COLO668 (cell line): ENCODE measurements around the gene NUPR1.
"Not testable (repeated sequence)": the region's sequence is repeated elsewhere in the genome, so short reads cannot be mapped to it uniquely, and the experiment has no call there.

Experiments used
- DNase-seq: peaks from one replicate; lab custom pipeline; 2025; ENCODE audit not compliant: unreplicated experiment; lab: John Stamatoyannopoulos, UW

Gene NUPR1

GRCh38 chr16:28499854-28500253 lies 38.9 kb downstream of the NUPR1 start:
- no peak for DNase-seq

DNA sequence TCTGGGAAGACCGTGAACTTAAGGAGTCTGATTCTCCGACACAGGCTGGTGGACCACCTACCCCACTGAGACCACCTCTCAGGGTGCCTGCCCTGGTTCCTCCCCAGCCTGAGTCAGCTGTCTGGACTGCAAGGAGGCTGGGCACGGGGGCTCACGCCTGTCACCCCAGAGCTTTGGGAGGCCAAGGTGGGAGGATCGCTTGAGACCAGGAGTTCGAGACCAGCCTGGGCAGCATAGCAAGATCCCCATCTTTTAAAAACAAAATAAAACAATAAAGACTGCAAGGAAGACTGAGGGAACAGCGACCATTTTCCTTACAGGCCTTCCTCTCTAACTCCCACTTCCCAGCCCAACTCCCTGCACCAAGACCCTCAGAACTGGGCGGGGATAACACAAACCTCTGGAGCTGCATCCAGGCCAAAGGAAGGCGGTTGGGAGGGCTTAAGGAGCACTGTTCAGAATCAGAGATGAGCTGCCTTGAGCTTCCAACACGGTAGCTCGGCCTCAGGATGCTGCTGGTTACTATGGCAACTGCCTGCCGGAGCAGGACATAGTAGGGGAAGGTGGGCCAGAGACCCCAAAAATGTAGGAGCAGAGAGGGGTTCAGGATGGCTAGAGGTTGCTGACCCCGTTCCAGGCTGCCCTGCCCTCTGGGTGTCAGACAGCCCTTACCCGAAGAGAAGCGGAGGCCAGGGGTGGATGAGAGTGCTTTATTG lies 40.0 kb downstream of the NUPR1 start:
- DNase-seq = no peak

GRCh38 chr16:28497861-28498599 lies 40.7 kb downstream of the NUPR1 start:
- DNase-seq = no peak

GRCh38 chr16:28497386-28497785 lies 41.4 kb downstream of the NUPR1 start:
- DNase-seq = no peak

- no peak for DNase-seq
Measured at GRCh38 chr16:28496844-28497243, 41.9 kb downstream of the NUPR1 start.

- DNase-seq = no peak
Measured at GRCh38 chr16:28495795-28496749, 42.7 kb downstream of the NUPR1 start.

- DNase-seq = no peak
Measured at GRCh38 chr16:28495098-28495793, 43.5 kb downstream of the NUPR1 start.

GRCh38 chr16:28494121-28494851 lies 44.5 kb downstream of the NUPR1 start, which contains the start of gene APOBR:
APOBR (plus strand) TSS chr16:28494643; CDS start chr16:28494682, 39 bp downstream.
- no peak for DNase-seq

- DNase-seq = no peak
Measured at GRCh38 chr16:28492511-28492910, 46.3 kb downstream of the NUPR1 start.

- peak; percentile 80 for DNase-seq
Measured at GRCh38 chr16:28491970-28492474, 46.8 kb downstream of the NUPR1 start, which contains the start of gene CLN3. CLN3 (minus strand) TSS chr16:28492074; CDS start chr16:28491759, 315 bp downstream.

GRCh38 chr16:28491230-28491969 lies 47.4 kb downstream of the NUPR1 start:
- peak; percentile 28 for DNase-seq

DNA sequence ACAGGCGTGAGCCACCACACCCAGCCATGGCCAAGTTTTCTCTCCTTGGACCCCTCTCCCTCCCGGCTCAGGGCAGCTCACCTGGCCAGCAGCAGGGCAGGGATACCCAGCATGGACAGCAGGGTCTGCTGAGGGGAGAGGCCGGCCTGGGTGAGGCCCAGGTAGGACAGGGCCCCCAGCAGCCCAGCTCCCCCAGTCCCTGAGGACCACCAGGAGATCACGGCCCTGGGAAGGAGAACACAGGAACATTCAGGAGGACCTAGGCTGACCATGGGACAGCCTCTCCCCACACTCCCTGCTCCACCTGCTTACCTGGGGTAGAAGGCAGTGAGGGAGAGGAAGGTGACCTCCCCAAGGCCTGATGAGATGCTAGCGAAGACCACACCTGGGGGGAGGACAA lies 52.5 kb downstream of the NUPR1 start:
- no peak for DNase-seq

GRCh38 chr16:28483361-28483760 lies 55.4 kb downstream of the NUPR1 start:
- not testable (repeated sequence) for DNase-seq
